HG02885 (cell line): Measurements from ENCODE around the gene TM7SF2.

Source experiments
- ATAC-seq: cut with Tn5 transposase; IDR thresholded peaks from one replicate; pipeline ENCODE4 v1.9.1; 2021; ENCODE audit warnings: mild to moderate bottlenecking; ENCODE audit not compliant: unreplicated experiment, poor library complexity

TM7SF2 gene

DNA sequence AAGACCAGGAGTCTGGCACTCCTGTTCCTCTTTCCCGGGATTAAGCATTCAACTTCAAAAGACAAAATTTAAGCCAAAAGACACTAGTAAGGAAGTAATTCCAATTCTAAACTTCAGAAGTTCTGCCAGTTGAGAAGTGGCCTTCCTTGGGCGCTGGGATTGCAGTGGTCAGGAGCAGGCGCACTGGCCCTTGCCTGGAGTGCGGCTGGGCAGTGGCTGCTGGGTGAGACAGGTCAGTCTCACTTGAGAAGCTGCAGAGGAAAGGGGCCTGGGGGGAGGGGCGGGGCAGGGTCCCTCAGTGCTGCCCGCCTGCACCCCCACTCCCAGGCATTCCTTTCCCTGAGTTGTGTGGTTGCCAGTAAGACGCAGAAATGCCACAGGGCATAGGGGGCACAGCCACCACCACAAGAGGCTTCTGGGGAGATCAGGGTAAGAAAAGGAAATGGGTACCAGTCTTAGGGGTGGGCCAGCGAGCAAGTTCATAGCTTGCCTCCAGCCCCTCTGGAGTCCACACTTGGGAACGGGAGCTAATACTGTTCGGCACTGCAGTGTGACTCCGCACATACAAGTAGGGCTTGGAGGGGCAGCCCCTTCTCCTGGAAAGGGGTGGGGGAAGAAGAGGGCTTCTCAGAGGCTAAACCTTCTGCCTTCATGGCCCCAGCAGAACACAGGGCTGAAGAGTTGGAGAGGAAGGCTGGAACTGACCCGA, 16.0 kb downstream of the TM7SF2 start:
- no peak for ATAC-seq

DNA sequence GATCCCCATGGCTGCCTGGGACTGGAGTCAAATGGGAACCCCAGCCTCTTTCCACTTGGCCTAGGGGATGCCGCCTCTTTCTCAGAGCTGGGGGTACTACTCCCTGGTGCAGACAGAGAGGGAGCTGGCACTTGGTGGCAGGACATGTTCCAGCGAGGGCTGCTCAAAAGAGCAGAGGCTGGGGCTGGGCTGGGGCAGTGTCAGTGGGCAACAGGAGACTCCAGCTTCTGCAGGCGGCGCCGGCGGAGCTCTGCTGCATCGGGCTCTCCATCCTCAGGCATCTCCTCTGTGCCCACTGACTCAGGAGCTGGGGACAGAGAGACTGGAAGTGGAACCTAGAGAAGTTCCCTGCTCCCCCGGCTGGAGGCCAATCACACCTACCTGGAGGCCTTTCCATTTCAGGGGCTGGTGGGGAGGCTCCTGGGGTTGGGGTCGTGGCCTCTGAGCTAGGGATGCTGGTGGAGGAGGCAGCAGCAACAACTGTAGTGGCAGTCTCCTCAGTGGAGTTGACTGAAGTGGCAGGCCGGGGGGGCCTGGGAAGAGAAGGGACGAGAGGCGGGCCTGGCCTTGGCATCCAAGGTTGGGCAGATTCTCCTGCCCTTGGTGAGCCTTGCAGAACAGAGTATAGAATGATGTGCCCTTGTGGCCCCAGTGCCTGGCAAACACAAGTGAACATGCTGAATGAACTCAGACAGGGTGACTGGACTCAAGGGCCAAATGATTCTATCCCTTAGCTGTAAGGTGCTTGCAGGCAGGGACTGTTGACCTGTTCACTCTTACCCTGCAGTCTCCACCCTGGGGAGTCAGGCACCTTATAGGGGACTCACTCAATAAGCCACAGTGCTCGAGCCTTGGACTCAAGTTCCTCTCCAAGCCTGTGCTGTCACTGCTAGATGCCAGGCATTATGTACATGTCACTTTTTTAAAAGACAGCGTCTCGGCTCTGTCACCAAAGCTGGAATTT, 16.8 kb downstream of the TM7SF2 start:
- ATAC-seq = no peak

- ATAC-seq = no peak
Observed at GRCh38 chr11:65129649-65130441, 18.2 kb downstream of the TM7SF2 start.

GRCh38 chr11:65130631-65131416, 19.2 kb downstream of the TM7SF2 start:
- ATAC-seq = no peak

GRCh38 chr11:65131417-65131776, 19.7 kb downstream of the TM7SF2 start:
- no peak for ATAC-seq

GRCh38 chr11:65131895-65132237, 20.2 kb downstream of the TM7SF2 start:
- no peak for ATAC-seq

GRCh38 chr11:65132238-65132987, 20.7 kb downstream of the TM7SF2 start:
- peak; percentile 40 for ATAC-seq

DNA sequence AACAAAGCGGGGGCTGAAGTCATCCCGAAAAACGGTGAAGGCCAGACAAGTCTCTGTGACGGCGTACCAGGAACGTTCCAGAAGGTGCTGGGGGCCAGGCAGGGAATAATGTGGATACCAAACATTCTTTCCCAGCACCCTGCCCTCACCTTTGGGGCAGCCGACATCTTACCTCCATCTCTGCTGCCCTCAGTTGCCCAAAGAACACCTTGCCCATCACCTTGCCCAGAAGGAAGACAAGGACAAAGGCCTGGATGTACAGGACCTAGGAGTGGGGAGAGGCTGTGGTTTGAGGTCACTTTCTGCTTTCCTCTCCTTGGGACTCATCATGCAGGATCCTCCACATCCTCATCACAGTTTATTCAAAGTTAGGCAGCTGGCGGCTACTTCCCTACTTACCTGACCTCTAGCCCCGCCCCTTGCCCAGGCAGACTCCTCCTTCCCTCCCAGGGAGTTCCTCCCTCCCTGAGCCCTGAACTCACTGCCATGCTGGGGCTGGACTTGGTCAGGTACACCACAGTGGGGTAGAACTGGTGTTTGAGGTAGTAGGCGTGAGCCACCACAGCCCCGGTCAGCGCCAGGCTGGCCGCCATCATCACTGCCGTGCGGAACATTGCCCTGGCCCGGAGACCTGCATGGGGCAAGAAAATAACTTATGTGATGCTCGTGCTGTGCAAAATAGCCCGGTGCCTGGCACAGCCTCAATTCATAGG, 21.5 kb downstream of the TM7SF2 start:
- ATAC-seq = no peak

GRCh38 chr11:65133724-65134123, 22.1 kb downstream of the TM7SF2 start:
- no peak for ATAC-seq

- peak; percentile 61 for ATAC-seq
Observed at GRCh38 chr11:65134240-65134951, 22.7 kb downstream of the TM7SF2 start, which contains the start of gene SYVN1. Gene SYVN1 (minus strand): TSS chr11:65134519. CDS start chr11:65133601, 918 bp downstream.

- peak; percentile 75 for ATAC-seq
Observed at GRCh38 chr11:65134952-65135632, 23.4 kb downstream of the TM7SF2 start.

DNA sequence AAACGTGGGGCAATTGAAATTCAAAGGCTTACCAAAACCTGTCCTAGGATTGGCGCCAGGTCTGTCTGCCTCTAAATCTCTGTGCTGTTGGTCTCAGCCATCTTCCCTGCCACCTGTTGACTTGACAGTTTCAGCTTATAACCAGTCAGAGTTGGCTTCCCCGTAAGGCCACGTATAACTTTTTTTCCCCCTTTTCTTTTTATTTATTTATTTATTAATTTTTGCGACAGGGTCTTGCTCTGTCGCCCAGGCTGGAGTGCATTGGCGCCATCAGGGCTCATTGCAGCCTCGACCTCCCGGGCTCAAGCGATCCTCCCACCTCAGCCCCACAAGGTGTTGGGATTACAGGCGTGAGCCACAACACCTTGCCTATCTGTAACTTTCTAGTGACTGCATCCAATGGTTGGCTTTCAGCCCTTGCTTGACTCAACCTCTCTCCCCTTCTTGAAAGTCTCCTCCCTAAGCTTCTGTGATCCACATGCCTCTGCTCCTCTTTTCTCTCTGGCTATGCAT, 24.0 kb downstream of the TM7SF2 start:
- ATAC-seq = no peak

GRCh38 chr11:65136515-65137096, 24.9 kb downstream of the TM7SF2 start:
- ATAC-seq = no peak

DNA sequence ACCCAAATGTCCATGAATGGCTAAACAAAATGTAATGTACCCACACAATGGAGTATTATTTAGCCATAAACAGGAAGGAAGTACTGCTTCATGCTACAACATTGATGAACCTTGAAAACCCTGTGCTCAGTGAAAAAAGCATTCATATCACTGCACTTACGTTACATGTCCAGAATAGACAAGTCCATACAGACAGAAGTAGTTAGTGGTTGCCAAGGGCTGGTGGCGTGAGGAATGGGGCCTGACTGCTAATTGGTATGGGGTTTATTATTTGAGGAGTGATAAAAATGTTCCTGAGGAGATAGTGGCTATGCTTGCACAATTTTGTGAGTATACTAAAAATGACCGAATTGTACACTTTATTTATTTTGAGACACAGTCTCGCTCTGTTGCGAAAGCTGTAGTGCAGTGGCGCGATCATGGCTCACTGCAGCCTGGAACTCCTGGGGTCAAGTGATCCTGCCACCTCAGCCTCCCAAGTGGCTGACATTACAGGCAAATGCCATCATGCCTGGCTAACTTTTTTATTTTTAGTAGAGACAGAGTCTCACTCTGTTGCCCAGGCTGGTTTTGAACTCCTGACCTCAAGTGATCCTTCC, 30.3 kb downstream of the TM7SF2 start:
- no peak for ATAC-seq

- ATAC-seq = no peak
Observed at GRCh38 chr11:65147352-65148075, 35.8 kb downstream of the TM7SF2 start.

DNA sequence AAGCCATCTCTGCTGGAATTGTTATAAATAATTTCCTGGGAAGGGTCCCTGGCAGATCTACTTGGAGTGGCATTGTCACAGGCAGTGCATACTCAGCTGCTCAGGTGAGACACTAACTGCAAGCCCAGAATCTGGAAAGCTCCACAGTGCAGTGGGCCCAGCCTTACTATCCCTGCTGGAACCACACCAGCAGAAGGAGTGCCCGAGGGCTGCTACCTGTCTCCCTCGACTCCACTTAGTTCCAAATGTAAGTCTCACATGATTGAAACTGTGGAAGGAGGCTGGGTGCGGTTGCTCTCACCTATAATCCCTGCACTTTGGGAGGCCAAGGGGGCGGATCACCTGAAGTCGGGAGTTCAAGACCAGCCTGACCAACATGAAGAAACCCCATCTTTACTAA, 37.0 kb downstream of the TM7SF2 start:
- ATAC-seq = no peak
